ENCODE results near the gene FXYD4.

DNA sequence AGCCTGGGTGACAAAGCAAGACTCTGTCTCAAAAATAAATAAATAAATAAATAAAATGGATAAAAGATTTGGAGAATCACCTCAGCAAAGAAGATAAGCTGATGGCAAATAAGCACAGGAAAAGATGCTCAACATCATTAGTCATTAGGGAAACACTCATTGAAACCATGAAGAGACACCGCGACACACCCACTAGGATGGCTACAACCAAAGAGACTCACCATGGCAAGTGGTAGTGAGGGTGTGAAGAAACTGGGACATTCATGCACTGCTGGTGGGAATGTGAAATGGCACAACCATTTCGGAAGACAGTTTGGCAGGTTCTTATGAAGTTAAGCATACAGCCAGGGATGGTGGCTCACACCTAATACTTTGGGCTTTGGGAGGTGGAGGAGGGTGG is 37.8 kb upstream of the FXYD4 start:
- TF ChIP-seq, protein P1, sequence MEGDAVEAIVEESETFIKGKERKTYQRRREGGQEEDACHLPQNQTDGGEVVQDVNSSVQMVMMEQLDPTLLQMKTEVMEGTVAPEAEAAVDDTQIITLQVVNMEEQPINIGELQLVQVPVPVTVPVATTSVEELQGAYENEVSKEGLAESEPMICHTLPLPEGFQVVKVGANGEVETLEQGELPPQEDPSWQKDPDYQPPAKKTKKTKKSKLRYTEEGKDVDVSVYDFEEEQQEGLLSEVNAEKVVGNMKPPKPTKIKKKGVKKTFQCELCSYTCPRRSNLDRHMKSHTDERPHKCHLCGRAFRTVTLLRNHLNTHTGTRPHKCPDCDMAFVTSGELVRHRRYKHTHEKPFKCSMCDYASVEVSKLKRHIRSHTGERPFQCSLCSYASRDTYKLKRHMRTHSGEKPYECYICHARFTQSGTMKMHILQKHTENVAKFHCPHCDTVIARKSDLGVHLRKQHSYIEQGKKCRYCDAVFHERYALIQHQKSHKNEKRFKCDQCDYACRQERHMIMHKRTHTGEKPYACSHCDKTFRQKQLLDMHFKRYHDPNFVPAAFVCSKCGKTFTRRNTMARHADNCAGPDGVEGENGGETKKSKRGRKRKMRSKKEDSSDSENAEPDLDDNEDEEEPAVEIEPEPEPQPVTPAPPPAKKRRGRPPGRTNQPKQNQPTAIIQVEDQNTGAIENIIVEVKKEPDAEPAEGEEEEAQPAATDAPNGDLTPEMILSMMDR (IDR thresholded peaks at IDR 0.05): no peak
- TF ChIP-seq POLR2A (IDR thresholded peaks at IDR 0.05): no peak
